HepG2 (cell line): ENCODE data around the gene ING5. TPM values are rescaled to one million over a fixed set of nuclear protein-coding genes. Genes with fewer than 3 reads are reported as not detected.

ENCODE experiments used
- ATAC-seq: fragments of 200-7000 bp; cut with Tn5 transposase; 3 replicates; pipeline ENCODE4 v1.9.1; 2020; ENCODE audit warnings: mild to moderate bottlenecking, moderate library complexity
- BruUV-seq: library from RNA; stranded (reverse); fragments of 400-500 nt; replicated peaks from 2 replicates; lab custom pipeline; 2021; lab: Mats Ljungman, UMichigan
- CTCF ChIA-PET: fragments of 300-600 bp; formaldehyde crosslinking; extraction: SDS; loops from one replicate; lab custom pipeline; 2021; ENCODE audit warnings: low total read pairs, inconsistent platforms, low intra/inter-chr PET ratio; lab: Yijun Ruan, JAX
- POLR2A ChIA-PET: fragments of 350-600 bp; sonication (Branson Sonifier 250); formaldehyde crosslinking; loops from one replicate; lab custom pipeline; 2020; ENCODE audit warnings: antibody characterized with exemption, inconsistent platforms; lab: Yijun Ruan, JAX
- DNase-seq: peaks from one replicate; pipeline ENCODE4 v3.0.0-alpha.2; 2015; ENCODE audit warnings: low spot score
- FAIRE-seq: peaks from 3 replicates; lab custom pipeline; 2011; peaks lifted over from hg19 to GRCh38; lab: Jason Lieb, UNC
- H2AFZ ChIP-seq: one replicate; pipeline ENCODE4 v1.6.1; 2011; ENCODE audit warnings: low read length, inconsistent platforms
- H3K27ac ChIP-seq: fragments of 300-600 bp; 3 replicates; pipeline ENCODE4 v1.8.0; 2011; ENCODE audit warnings: mixed run types, mild to moderate bottlenecking, mixed read lengths, low read length, inconsistent platforms; ENCODE audit not compliant: insufficient read depth; ENCODE audit errors: extremely low read length
- H3K27me3 ChIP-seq, 2 experiments: fragments of 200-600 bp in 1 of 2; 2 replicates in 1 of 2; 3 replicates in 1 of 2; pipeline versions ENCODE4 v1.6.0 to v1.8.0; 2011; ENCODE audit warnings: low read length in 2 of 2, mild to moderate bottlenecking in 2 of 2, moderate library complexity in 2 of 2, inconsistent platforms in 1 of 2; ENCODE audit not compliant: insufficient read depth in 2 of 2, control insufficient read depth in 1 of 2
- H3K36me3 ChIP-seq, 2 experiments: fragments of 200-600 bp in 1 of 2; replicated peaks in 1 of 2; 2 replicates in 1 of 2; 3 replicates in 1 of 2; pipeline versions ENCODE4 v1.5.1 to v1.8.0; 2011; ENCODE audit warnings: low read length in 2 of 2, inconsistent platforms in 1 of 2; ENCODE audit not compliant: insufficient read depth in 2 of 2, control insufficient read depth in 1 of 2
- H3K4me1 ChIP-seq: 2 replicates; pipeline ENCODE4 v1.5.1; 2012; ENCODE audit warnings: low read length, inconsistent platforms; ENCODE audit not compliant: insufficient read depth
- H3K4me2 ChIP-seq: 2 replicates; pipeline ENCODE4 v1.6.0; 2011; ENCODE audit warnings: low read depth, low read length, inconsistent platforms
- H3K4me3 ChIP-seq, 3 experiments: fragments of 200-600 bp in 1 of 3; sonication (generic), shearing (Covaris generic) in 1 of 3; replicated peaks in 1 of 3; 2 replicates each; pipeline ENCODE4 v1.5.1; 2011 to 2016; ENCODE audit warnings: low read length in 3 of 3, inconsistent platforms in 2 of 3, low read depth in 2 of 3, mild to moderate bottlenecking in 2 of 3, control low read depth in 1 of 3, mixed read lengths in 1 of 3; ENCODE audit not compliant: insufficient read depth in 1 of 3
- H3K79me2 ChIP-seq: one replicate; pipeline ENCODE4 v1.6.1; 2011; ENCODE audit warnings: low read length, inconsistent platforms; ENCODE audit not compliant: insufficient read depth
- H3K9ac ChIP-seq: 2 replicates; pipeline ENCODE4 v1.6.0; 2011; ENCODE audit warnings: mild to moderate bottlenecking, low read depth, low read length, inconsistent platforms; ENCODE audit not compliant: insufficient read depth
- H3K9me3 ChIP-seq: 2 replicates; pipeline ENCODE4 v1.5.1; 2012; ENCODE audit warnings: mild to moderate bottlenecking, low read length
- H4K20me1 ChIP-seq: 2 replicates; pipeline ENCODE4 v1.6.0; 2011; ENCODE audit warnings: inconsistent platforms, mild to moderate bottlenecking, low read length, moderate library complexity; ENCODE audit not compliant: insufficient read depth
- AGO2 ChIP-seq: fragments of 200-400 bp; formaldehyde crosslinking; optimal IDR thresholded peaks from 2 replicates; pipeline ENCODE3; 2017; ENCODE audit warnings: mild to moderate bottlenecking, low read depth, low read length, moderate library complexity
- EED ChIP-seq: sonication (generic); formaldehyde crosslinking; IDR thresholded peaks from 2 replicates; pipeline ENCODE4 v1.5.0; 2020; ENCODE audit warnings: mild to moderate bottlenecking, missing genetic modification reagents
- EP300 ChIP-seq, 3 experiments: sonication (generic) in 1 of 3; formaldehyde crosslinking in 1 of 3; IDR thresholded peaks; 2 replicates each; pipeline versions ENCODE4 v1.5.1 to v1.6.1; 2011 to 2020; ENCODE audit warnings: low read depth in 2 of 3, low read length in 2 of 3, borderline replicate concordance in 1 of 3, improper control_type of control experiment in 1 of 3, mild to moderate bottlenecking in 1 of 3, missing genetic modification reagents in 1 of 3, moderate library complexity in 1 of 3
- FOXA3 ChIP-seq: IDR thresholded peaks from 2 replicates; pipeline ENCODE4 v1.6.1; 2016; ENCODE audit warnings: missing genetic modification reagents, missing compliant biosample characterization
- MIXL1 ChIP-seq: IDR thresholded peaks from 2 replicates; pipeline ENCODE4 v1.6.1; 2016
- MTA1 ChIP-seq: sonication (generic); formaldehyde crosslinking; IDR thresholded peaks from 2 replicates; pipeline ENCODE4 v1.4.0; 2020; ENCODE audit warnings: missing genetic modification reagents, mild to moderate bottlenecking, borderline replicate concordance
- RARG ChIP-seq: sonication (generic); formaldehyde crosslinking; IDR thresholded peaks from 2 replicates; pipeline ENCODE4 v1.4.0; 2020; ENCODE audit warnings: low read depth, mild to moderate bottlenecking, missing genetic modification reagents
- RBFOX2 ChIP-seq: fragments of 200-400 bp; formaldehyde crosslinking; IDR thresholded peaks from 2 replicates; pipeline ENCODE4 v1.6.1; 2017; ENCODE audit warnings: low read depth, mild to moderate bottlenecking, low read length
- RBM22 ChIP-seq: fragments of 200-400 bp; formaldehyde crosslinking; optimal IDR thresholded peaks from 2 replicates; pipeline ENCODE3; 2017; ENCODE audit warnings: mild to moderate bottlenecking, low read length, moderate library complexity
- RFX3 ChIP-seq: IDR thresholded peaks from 2 replicates; pipeline ENCODE4 v1.6.1; 2016; ENCODE audit warnings: missing biosample characterization, missing genetic modification reagents
- RXRA ChIP-seq: sonication (generic); formaldehyde crosslinking; IDR thresholded peaks from 2 replicates; pipeline ENCODE4 v1.5.1; 2020; ENCODE audit warnings: missing genetic modification reagents
- TEAD3 ChIP-seq: optimal IDR thresholded peaks from 2 replicates; pipeline ENCODE3; 2016; ENCODE audit warnings: borderline replicate concordance
- ZC3H13 ChIP-seq: sonication (generic); formaldehyde crosslinking; IDR thresholded peaks from 2 replicates; pipeline ENCODE4 v1.8.1; 2023; ENCODE audit warnings: mild to moderate bottlenecking, missing genetic modification reagents, moderate library complexity
- ZNF143 ChIP-seq: sonication (generic); formaldehyde crosslinking; IDR thresholded peaks from 2 replicates; pipeline ENCODE4 v1.4.0; 2020; ENCODE audit warnings: missing genetic modification reagents
- ZNF44 ChIP-seq: sonication (generic); formaldehyde crosslinking; IDR thresholded peaks from 2 replicates; pipeline ENCODE4 v1.5.1; 2020; ENCODE audit warnings: mild to moderate bottlenecking, missing genetic modification reagents
- ZNF558 ChIP-seq: sonication (generic); formaldehyde crosslinking; IDR thresholded peaks from 2 replicates; pipeline ENCODE4 v1.9.0; 2022; ENCODE audit warnings: mild to moderate bottlenecking, missing genetic modification reagents, borderline replicate concordance
- ZSCAN21 ChIP-seq: sonication (generic); formaldehyde crosslinking; IDR thresholded peaks from 2 replicates; pipeline ENCODE4 v1.8.0; 2022; ENCODE audit warnings: mild to moderate bottlenecking, missing genetic modification reagents, moderate library complexity, borderline replicate concordance
- WGBS: methylation state at CpG from one replicate; pipeline ENCODE4 v1.1.6; 2017; ENCODE audit warnings: low lambda C conversion rate; 5-methylcytosine and 5-hydroxymethylcytosine counted together
- in situ Hi-C: cut with HindIII; loops from 2 replicates; pipeline ENCODE4 v1.10.0; 2017; ENCODE audit warnings: low pct_unique_long_range_greater_than_20kb; ENCODE audit not compliant: extremely low pct_ligation_motif_present
- intact Hi-C: fragments of 100-400 bp; cut with micrococcal nuclease; formaldehyde crosslinking; loops from one replicate; pipeline ENCODE4 v1.10.0; 2022; ENCODE audit not compliant: unreplicated experiment
- polyA plus RNA-seq, 8 experiments: library from polyadenylated mRNA; depleted of rRNA in 3 of 8; stranded (reverse) in 7 of 8; unstranded in 1 of 8; fragments of >200 nt; fragmentation: Illumina TruSeq in 4 of 8; extraction: Trizol in 4 of 8; gene quantifications; 2 replicates each; pipeline versions ENCODE4 v1.2.1 to v1.2.3, GENCODE V29; 2011 to 2016; ENCODE audit warnings: low read depth in 4 of 8, missing spikeins in 1 of 8, mixed read lengths in 1 of 8; ENCODE audit not compliant: insufficient read depth in 1 of 8
- total RNA-seq, 5 experiments: library from RNA; depleted of rRNA; stranded (reverse); fragments of >200 nt; fragmentation: Illumina TruSeq; extraction: Trizol; gene quantifications; 2 replicates each; pipeline ENCODE4 v1.2.3, GENCODE V29; 2016; ENCODE audit warnings: low read depth in 1 of 5
- TF ChIP-seq, protein P1 (sequence below): sonication (generic); formaldehyde crosslinking; IDR thresholded peaks from 2 replicates; pipeline ENCODE4 v1.8.1; 2022; ENCODE audit warnings: mild to moderate bottlenecking, missing genetic modification reagents
- TF ChIP-seq, protein P2 (sequence below): IDR thresholded peaks from 2 replicates; pipeline ENCODE4 v1.4.0; 2020; ENCODE audit warnings: mild to moderate bottlenecking, missing genetic modification reagents

ING5 gene
- total and polyA plus RNA-seq, 2 of the 13 experiments (the other 11 are each of a cell fraction or from before 2014, with no cell fraction given): 61.9 to 71.9 TPM

DNA sequence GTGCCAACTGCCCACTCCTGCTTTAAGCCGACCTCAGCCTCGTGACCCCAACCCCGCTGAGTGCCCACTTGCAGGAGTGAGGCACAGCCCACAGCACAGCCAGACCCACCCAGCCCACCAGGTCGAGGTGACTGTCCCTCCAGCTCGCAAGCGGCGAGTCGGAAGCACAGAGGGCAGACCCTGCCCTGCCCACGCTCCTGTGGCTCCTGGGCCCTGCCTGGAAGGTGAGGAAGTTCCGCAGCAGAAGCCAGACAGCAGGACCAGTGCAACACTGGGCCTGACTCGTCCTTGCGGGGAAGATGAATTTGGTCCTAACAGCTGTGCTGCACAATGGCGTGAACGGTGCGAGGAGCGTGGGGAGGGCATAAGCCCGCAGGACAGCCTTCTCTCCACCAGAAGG lies 25.2 kb upstream of the ING5 start (continued):
- TF ChIP-seq MIXL1 (CRISPR knock-in tag) (no peak), RFX3 (CRISPR knock-in tag) (no peak), ZSCAN21 (CRISPR knock-in tag) (no peak), EP300 (IDR thresholded peaks at IDR 0.05; ENCODE audit: low read depth in 2 of 2, low read length in 2 of 2) (no peak), EP300 (CRISPR knock-in tag; IDR thresholded peaks at IDR 0.05; ENCODE audit: borderline replicate concordance) (no peak), ZNF558 (CRISPR knock-in tag) (no peak)

DNA sequence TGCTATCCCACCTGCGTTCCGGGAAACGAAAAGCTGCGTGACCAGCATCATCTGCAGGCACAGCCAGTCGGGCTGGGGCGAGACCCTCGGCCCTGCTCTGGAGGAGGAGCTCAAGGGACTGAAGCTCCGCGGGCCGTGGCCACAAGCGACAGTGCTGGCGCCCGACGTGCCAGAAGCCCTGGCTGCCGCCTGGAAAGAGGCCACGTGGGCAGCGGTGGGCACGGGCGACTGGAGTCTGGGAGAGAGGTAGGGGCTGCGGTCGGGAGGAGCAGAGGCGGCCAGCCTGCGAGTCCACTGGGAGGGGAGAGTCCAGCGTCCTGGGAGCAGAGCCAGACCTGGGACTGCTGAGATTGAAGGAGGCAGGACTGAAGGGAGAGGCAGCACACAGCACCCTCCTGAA lies 24.4 kb upstream of the ING5 start:
- intact Hi-C loops: no loop called here
- H3K9ac ChIP-seq: no peak overlapping the region
- H4K20me1 ChIP-seq: no peaks in the 10 kb centered on the region
- DNase-seq: no peak
- POLR2A ChIA-PET: interaction anchor here (2.8 kb wide), 1 partner anchor 9 kb away, joined by 13 read pairs; the partner anchor contains the start of gene DTYMK
- H3K27ac ChIP-seq: no peak overlapping the region
- CTCF ChIA-PET: no interaction called here
- H3K4me1 ChIP-seq: no peaks in the 10 kb centered on the region
- ATAC-seq: no peak
- no peaks in the 10 kb centered on the region for H3K27me3 ChIP-seq
- 99% methylated on average over 24 of the region's 24 CpGs for WGBS
- no peak overlapping the region for H3K4me2 ChIP-seq
- H2AFZ ChIP-seq: no peak overlapping the region
- in situ Hi-C loops: no loop called here
- H3K9me3 ChIP-seq: no peaks in the 10 kb centered on the region
- no peaks in the 10 kb centered on the region for H3K79me2 ChIP-seq
- no peak for FAIRE-seq
- H3K4me3 ChIP-seq: no peak overlapping the region
- peaks cover 33 to 70% of the 10 kb centered on the region in 2 experiments for H3K36me3 ChIP-seq
- BruUV-seq: no TSS peak
- TF ChIP-seq EED (CRISPR knock-in tag): 0 out of 2 replicates have a peak, but pooled peaks have one; percentile 55
- no peak for TF ChIP-seq ZNF143
- no peak for TF ChIP-seq RARG (CRISPR knock-in tag)
- TF ChIP-seq, protein P1, sequence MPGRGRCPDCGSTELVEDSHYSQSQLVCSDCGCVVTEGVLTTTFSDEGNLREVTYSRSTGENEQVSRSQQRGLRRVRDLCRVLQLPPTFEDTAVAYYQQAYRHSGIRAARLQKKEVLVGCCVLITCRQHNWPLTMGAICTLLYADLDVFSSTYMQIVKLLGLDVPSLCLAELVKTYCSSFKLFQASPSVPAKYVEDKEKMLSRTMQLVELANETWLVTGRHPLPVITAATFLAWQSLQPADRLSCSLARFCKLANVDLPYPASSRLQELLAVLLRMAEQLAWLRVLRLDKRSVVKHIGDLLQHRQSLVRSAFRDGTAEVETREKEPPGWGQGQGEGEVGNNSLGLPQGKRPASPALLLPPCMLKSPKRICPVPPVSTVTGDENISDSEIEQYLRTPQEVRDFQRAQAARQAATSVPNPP (CRISPR knock-in tag): 0 out of 2 replicates have a peak, but pooled peaks have one; percentile 20
- peak; percentile 68 for TF ChIP-seq AGO2
- TF ChIP-seq MTA1 (CRISPR knock-in tag): 0 out of 2 replicates have a peak, but pooled peaks have one; percentile 2
- TF ChIP-seq RBFOX2: peak; percentile 65
- TF ChIP-seq, protein P2, sequence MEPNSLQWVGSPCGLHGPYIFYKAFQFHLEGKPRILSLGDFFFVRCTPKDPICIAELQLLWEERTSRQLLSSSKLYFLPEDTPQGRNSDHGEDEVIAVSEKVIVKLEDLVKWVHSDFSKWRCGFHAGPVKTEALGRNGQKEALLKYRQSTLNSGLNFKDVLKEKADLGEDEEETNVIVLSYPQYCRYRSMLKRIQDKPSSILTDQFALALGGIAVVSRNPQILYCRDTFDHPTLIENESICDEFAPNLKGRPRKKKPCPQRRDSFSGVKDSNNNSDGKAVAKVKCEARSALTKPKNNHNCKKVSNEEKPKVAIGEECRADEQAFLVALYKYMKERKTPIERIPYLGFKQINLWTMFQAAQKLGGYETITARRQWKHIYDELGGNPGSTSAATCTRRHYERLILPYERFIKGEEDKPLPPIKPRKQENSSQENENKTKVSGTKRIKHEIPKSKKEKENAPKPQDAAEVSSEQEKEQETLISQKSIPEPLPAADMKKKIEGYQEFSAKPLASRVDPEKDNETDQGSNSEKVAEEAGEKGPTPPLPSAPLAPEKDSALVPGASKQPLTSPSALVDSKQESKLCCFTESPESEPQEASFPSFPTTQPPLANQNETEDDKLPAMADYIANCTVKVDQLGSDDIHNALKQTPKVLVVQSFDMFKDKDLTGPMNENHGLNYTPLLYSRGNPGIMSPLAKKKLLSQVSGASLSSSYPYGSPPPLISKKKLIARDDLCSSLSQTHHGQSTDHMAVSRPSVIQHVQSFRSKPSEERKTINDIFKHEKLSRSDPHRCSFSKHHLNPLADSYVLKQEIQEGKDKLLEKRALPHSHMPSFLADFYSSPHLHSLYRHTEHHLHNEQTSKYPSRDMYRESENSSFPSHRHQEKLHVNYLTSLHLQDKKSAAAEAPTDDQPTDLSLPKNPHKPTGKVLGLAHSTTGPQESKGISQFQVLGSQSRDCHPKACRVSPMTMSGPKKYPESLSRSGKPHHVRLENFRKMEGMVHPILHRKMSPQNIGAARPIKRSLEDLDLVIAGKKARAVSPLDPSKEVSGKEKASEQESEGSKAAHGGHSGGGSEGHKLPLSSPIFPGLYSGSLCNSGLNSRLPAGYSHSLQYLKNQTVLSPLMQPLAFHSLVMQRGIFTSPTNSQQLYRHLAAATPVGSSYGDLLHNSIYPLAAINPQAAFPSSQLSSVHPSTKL (CRISPR knock-in tag): no peak
- TF ChIP-seq ZC3H13 (CRISPR knock-in tag): 0 out of 2 replicates have a peak, but pooled peaks have one; percentile 23
- no peak for TF ChIP-seq ZNF44 (CRISPR knock-in tag)
- no peak for TF ChIP-seq TEAD3 (CRISPR knock-in tag)
- TF ChIP-seq RBM22: peak; percentile 72
- no peak for TF ChIP-seq FOXA3
- peak; percentile 14; the same call in 1 of the 2 replicates for TF ChIP-seq RXRA
